Body of pancreas (tissue), 4 donors: ENCODE results near the gene METTL24. TPM values are rescaled to one million over a fixed set of nuclear protein-coding genes. Genes with fewer than 3 reads are reported as not detected.

ENCODE experiments used
- ATAC-seq: fragments of 150-250 bp; one replicate; pipeline ENCODE4 v1.9.1; 2016
- DNase-seq, 4 donors: peaks; one replicate each; pipeline ENCODE4 v3.0.0-alpha.2; 2019
- H3K27ac ChIP-seq, 4 donors: fragments of 200-600 bp; sonication (generic); 1 replicate in 3 of 4; 2 replicates in 1 of 4; pipeline versions ENCODE4 v1.5.1 to v1.6.1; 2016 to 2019; ENCODE audit warnings: mild to moderate bottlenecking in 1 of 4, mixed read lengths in 1 of 4, moderate library complexity in 1 of 4
- H3K27me3 ChIP-seq, 2 donors: fragments of 200-600 bp; sonication (generic); one replicate each; pipeline ENCODE4 v1.6.0; 2016; ENCODE audit warnings: mild to moderate bottlenecking in 1 of 2
- H3K36me3 ChIP-seq, 2 donors: fragments of 200-600 bp; sonication (generic); replicated peaks in 1 of 2; 2 replicates each; pipeline ENCODE4 v1.5.1; 2016; ENCODE audit warnings: low read depth in 2 of 2; ENCODE audit not compliant: insufficient read depth in 1 of 2
- H3K4me1 ChIP-seq: fragments of 200-600 bp; sonication (generic); one replicate; pipeline ENCODE4 v1.6.0; 2016
- H3K4me3 ChIP-seq, 2 donors: fragments of 200-600 bp; sonication (generic); 1 replicate in 1 of 2; 2 replicates in 1 of 2; pipeline ENCODE4 v1.5.1; 2016 to 2019
- H3K9me3 ChIP-seq, 3 donors: fragments of 200-600 bp; sonication (generic); 1 replicate in 2 of 3; 2 replicates in 1 of 3; pipeline ENCODE4 v1.5.1; 2016
- CTCF ChIP-seq, 7 experiments: fragments of 450-650 bp in 4 of 7; fragments of 200-600 bp in 3 of 7; sonication (generic) in 3 of 7; IDR thresholded peaks; one replicate each; pipeline ENCODE4 v1.5.1; 2016 to 2019; ENCODE audit warnings: antibody characterized with exemption in 7 of 7
- POLR2A ChIP-seq, 3 donors: fragments of 450-650 bp; IDR thresholded peaks; one replicate each; pipeline ENCODE4 v1.6.1; 2016; ENCODE audit warnings: antibody characterized with exemption in 3 of 3, mild to moderate bottlenecking in 2 of 3
- WGBS, 2 donors: methylation state at CpG; one replicate each; pipeline ENCODE4 v1.1.5; 2017; 5-methylcytosine and 5-hydroxymethylcytosine counted together
- intact Hi-C: fragments of 100-400 bp; cut with DNase I; formaldehyde crosslinking; loops from one replicate; pipeline ENCODE4 v1.15.1; 2023
- total RNA-seq, 2 donors: library from RNA; depleted of rRNA; stranded (reverse); fragments of >200 nt; gene quantifications; one replicate each; pipeline ENCODE4 v1.1.0, GENCODE V29; 2016

Gene METTL24
- total RNA-seq, 2 donors from 2014 or later, result 2.3 to 4.0 TPM

GRCh38 chr6:110323258-110323657, 34.9 kb downstream of the METTL24 start:
- H3K9me3 ChIP-seq, result no peaks in the 10 kb centered on the region
- peaks cover 29% of the 10 kb centered on the region for H3K4me1 ChIP-seq
- WGBS, 2 donors, result 83 to 86% methylated on average over 4 of the region's 4 CpGs
- no peak for DNase-seq
- no peaks in the 10 kb centered on the region for H3K36me3 ChIP-seq
- no peak overlapping the region for H3K4me3 ChIP-seq
- intact Hi-C loops, result no loop called here
- H3K27ac ChIP-seq, result no peak overlapping the region
- TF ChIP-seq CTCF (IDR thresholded peaks at IDR 0.05) (no peak), POLR2A (IDR thresholded peaks at IDR 0.05) (no peak)
- H3K27me3 ChIP-seq, result no peaks in the 10 kb centered on the region
- ATAC-seq, result no peak

- ATAC-seq, result no peak
- Histone ChIP-seq H3K27me3 (no peaks in the 10 kb centered on the region), H3K27ac (no peak overlapping the region), H3K9me3 (no peaks in the 10 kb centered on the region), H3K4me3 (no peak overlapping the region), H3K4me1 (peaks cover 25% of the 10 kb centered on the region), H3K36me3 (no peaks in the 10 kb centered on the region)
- intact Hi-C loops, result no loop called here
- DNase-seq, result no peak
- WGBS, 2 donors, result 65 to 66% methylated on average over 4 of the region's 4 CpGs
- TF ChIP-seq POLR2A (IDR thresholded peaks at IDR 0.05), result no peak
- TF ChIP-seq CTCF (IDR thresholded peaks at IDR 0.05), result no peak
Measured at GRCh38 chr6:110322874-110323242, 35.3 kb downstream of the METTL24 start.

GRCh38 chr6:110322151-110322873, 35.8 kb downstream of the METTL24 start:
- WGBS, 2 donors, result 71 to 78% methylated on average over 6 of the region's 6 CpGs
- Histone ChIP-seq H3K4me3 (no peak overlapping the region), H3K36me3 (no peaks in the 10 kb centered on the region), H3K4me1 (peaks cover 20% of the 10 kb centered on the region), H3K27ac (no peak overlapping the region), H3K9me3 (no peaks in the 10 kb centered on the region), H3K27me3 (no peaks in the 10 kb centered on the region)
- no peak for DNase-seq
- TF ChIP-seq POLR2A (IDR thresholded peaks at IDR 0.05), result no peak
- TF ChIP-seq CTCF (IDR thresholded peaks at IDR 0.05), result no peak
- intact Hi-C loops, result no loop called here
- no peak for ATAC-seq

GRCh38 chr6:110320307-110320706, 37.8 kb downstream of the METTL24 start:
- Histone ChIP-seq H3K4me1 (peaks cover 10% of the 10 kb centered on the region), H3K27me3 (no peaks in the 10 kb centered on the region), H3K4me3 (no peak overlapping the region), H3K27ac (no peak overlapping the region), H3K36me3 (no peaks in the 10 kb centered on the region), H3K9me3 (no peaks in the 10 kb centered on the region)
- TF ChIP-seq CTCF (IDR thresholded peaks at IDR 0.05) (no peak), POLR2A (IDR thresholded peaks at IDR 0.05) (no peak)
- WGBS, 2 donors, result 88 to 91% methylated on average over 7 of the region's 7 CpGs
- intact Hi-C loops, result no loop called here
- ATAC-seq, result no peak
- no peak for DNase-seq

- 95 to 96% methylated on average over 2 of the region's 2 CpGs for WGBS, 2 donors
- Histone ChIP-seq H3K27me3 (no peaks in the 10 kb centered on the region), H3K4me1 (peaks cover 6% of the 10 kb centered on the region), H3K36me3 (no peaks in the 10 kb centered on the region), H3K4me3 (no peak overlapping the region), H3K27ac (no peak overlapping the region), H3K9me3 (no peaks in the 10 kb centered on the region)
- TF ChIP-seq POLR2A (IDR thresholded peaks at IDR 0.05), result no peak
- no peak for TF ChIP-seq CTCF (IDR thresholded peaks at IDR 0.05)
- DNase-seq, result no peak
- intact Hi-C loops, result no loop called here
- no peak for ATAC-seq
Measured at GRCh38 chr6:110319843-110320242, 38.3 kb downstream of the METTL24 start.
